Right cardiac atrium (tissue), 5 donors: ENCODE measurements around the gene CCDC178. TPM values are rescaled to one million over a fixed set of nuclear protein-coding genes. Genes with fewer than 3 reads are reported as not detected.

Experiments
- ATAC-seq, 2 donors: fragments of 200-7000 bp; cut with Tn5 transposase; one replicate each; pipeline versions ENCODE4 v1.8.0 to v1.9.1; 2020; ENCODE audit warnings: moderate library complexity in 2 of 2, mild to moderate bottlenecking in 1 of 2
- DNase-seq, 3 donors: peaks; one replicate each; pipeline ENCODE4 v3.0.0-alpha.2; 2020
- H3K27ac ChIP-seq: one replicate; pipeline ENCODE4 v1.5.1; 2013; ENCODE audit warnings: mild to moderate bottlenecking, low read length, control low read depth, moderate library complexity
- H3K27me3 ChIP-seq: one replicate; pipeline ENCODE4 v1.6.1; 2013; ENCODE audit not compliant: control insufficient read depth, insufficient read depth
- H3K4me1 ChIP-seq: one replicate; pipeline ENCODE4 v1.6.1; 2013; ENCODE audit warnings: low read length; ENCODE audit not compliant: control insufficient read depth, insufficient read depth
- H3K4me3 ChIP-seq: one replicate; pipeline ENCODE4 v1.5.1; 2013; ENCODE audit warnings: low read length, control low read depth
- H3K9me3 ChIP-seq: one replicate; pipeline ENCODE4 v1.6.1; 2013; ENCODE audit warnings: low read length; ENCODE audit not compliant: control insufficient read depth
- WGBS: extraction: QIAGEN DNeasy Blood & Tissue Kit; methylation state at CpG from one replicate; pipeline ENCODE4 v1.1.7; 2013; 5-methylcytosine and 5-hydroxymethylcytosine counted together
- intact Hi-C, 4 donors: fragments of 100-400 bp; cut with DNase I; formaldehyde crosslinking; loops; one replicate each; pipeline versions ENCODE4 v1.11.0 to v1.14.0; 2022 to 2023
- polyA plus RNA-seq: library from polyadenylated mRNA; stranded (reverse); fragments of 200-250 nt; gene quantifications from one replicate; pipeline ENCODE4 v1.2.3, GENCODE V29; 2013
- total RNA-seq, 4 donors: library from RNA; stranded (reverse); fragmentation: NEBNext Ultra II Directional; extraction: Animal tissue kit (Norgen Biotek cat#: 25700); gene quantifications; one replicate each; pipeline ENCODE4 v1.2.1, GENCODE V29; 2021
- donor health status: healthy with polysubstance abuse.
- donor health status: DM: no; HTN: yes; CAD: no.
- donor health status: DM: no; HTN: no; CAD: no.
- donor health status: DM: no; HTN: yes; CAD: no; lungs with severe emphysema.
- donor health status: DM: yes; HTN: yes; CAD: no.

CCDC178 gene
- total and polyA plus RNA-seq, 5 donors, result 0.14 to 0.41 (median 0.29) TPM; not detected in 2

- ATAC-seq, result no peak
- no peaks in the 10 kb centered on the region for H3K27me3 ChIP-seq
- no peak overlapping the region for H3K4me3 ChIP-seq
- no peaks in the 10 kb centered on the region for H3K9me3 ChIP-seq
- H3K27ac ChIP-seq, result no peak overlapping the region
- WGBS, result 65% methylated on average over 5 of the region's 5 CpGs
- intact Hi-C loops, result no loop called here
- no peaks in the 10 kb centered on the region for H3K4me1 ChIP-seq
- DNase-seq, result no peak
Observed at GRCh38 chr18:32910694-32911296, 529.7 kb downstream of the CCDC178 start.

- H3K4me3 ChIP-seq, result no peak overlapping the region
- intact Hi-C loops, result no loop called here
- ATAC-seq (no peak), DNase-seq (no peak)
- H3K27me3 ChIP-seq, result no peaks in the 10 kb centered on the region
- no peaks in the 10 kb centered on the region for H3K4me1 ChIP-seq
- H3K9me3 ChIP-seq, result no peaks in the 10 kb centered on the region
- H3K27ac ChIP-seq, result no peak overlapping the region
- WGBS, result 71% methylated on average over 5 of the region's 5 CpGs
Observed at GRCh38 chr18:32909798-32910561, 530.5 kb downstream of the CCDC178 start.

GRCh38 chr18:32908424-32908805 is 532.1 kb downstream of the CCDC178 start:
- intact Hi-C loops, result no loop called here
- H3K4me3 ChIP-seq, result no peak overlapping the region
- ATAC-seq (no peak), DNase-seq (no peak)
- no peaks in the 10 kb centered on the region for H3K9me3 ChIP-seq
- H3K27ac ChIP-seq, result no peak overlapping the region
- no peaks in the 10 kb centered on the region for H3K4me1 ChIP-seq
- no peaks in the 10 kb centered on the region for H3K27me3 ChIP-seq
- WGBS, result 82% methylated on average over 7 of the region's 7 CpGs

DNA sequence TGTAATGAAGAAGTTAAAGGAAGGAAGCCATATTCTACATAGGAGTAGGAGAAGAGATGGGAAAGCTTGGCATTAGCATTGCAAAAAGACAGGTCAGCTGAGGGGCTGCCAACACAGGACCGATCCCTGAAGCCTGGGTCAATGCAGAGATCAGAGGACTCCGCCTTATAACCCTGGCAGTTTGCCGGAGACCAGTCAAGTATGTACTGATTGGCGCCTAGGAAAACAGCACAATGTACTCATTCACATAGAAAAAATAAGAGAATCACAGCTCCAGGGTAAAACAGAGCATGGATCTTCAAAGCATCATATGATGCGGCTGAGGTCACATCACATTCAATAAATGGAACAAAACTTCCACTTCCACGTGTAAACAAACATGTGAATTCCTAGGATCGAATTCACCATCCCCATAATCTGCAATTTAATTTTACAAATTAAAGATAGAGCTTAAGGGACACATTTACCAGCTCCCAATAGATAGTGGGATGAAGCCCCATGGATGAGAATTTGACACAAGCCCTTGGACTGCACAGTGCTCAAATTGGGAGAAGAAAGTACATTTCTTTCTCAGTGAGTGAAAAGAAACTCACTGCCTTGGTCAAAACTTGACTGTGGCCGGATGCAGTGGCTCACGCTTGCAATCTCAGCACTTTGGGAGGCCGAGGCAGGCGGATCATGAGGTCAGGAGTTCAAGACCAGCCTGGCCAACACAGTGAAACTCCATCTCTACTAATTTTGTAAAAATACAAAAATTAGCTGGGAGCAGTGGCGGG is 532.7 kb downstream of the CCDC178 start:
- intact Hi-C loops, result no loop called here
- H3K4me1 ChIP-seq, result no peaks in the 10 kb centered on the region
- no peak overlapping the region for H3K4me3 ChIP-seq
- H3K27me3 ChIP-seq, result no peaks in the 10 kb centered on the region
- H3K27ac ChIP-seq, result no peak overlapping the region
- DNase-seq (no peak), ATAC-seq (no peak)
- WGBS, result 84% methylated on average over 12 of the region's 12 CpGs
- no peaks in the 10 kb centered on the region for H3K9me3 ChIP-seq

DNA sequence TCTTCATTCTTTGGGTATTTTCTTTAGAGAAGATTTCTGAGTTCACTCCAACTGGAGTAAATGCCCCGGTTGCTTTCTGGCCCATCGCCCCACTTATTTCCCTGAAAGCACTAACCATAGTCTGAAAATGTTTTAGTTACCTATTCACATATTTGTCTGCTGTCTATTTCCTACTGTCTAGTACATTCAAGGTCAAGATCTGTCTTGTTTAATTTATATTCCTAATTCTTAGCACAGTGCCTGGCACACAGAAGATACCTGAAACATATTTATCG is 533.3 kb downstream of the CCDC178 start:
- DNase-seq, result no peak
- intact Hi-C loops, result no loop called here
- H3K4me3 ChIP-seq, result no peak overlapping the region
- no peak for ATAC-seq
- H3K4me1 ChIP-seq, result no peaks in the 10 kb centered on the region
- no peak overlapping the region for H3K27ac ChIP-seq
- 87% methylated on average over 3 of the region's 3 CpGs for WGBS
- no peaks in the 10 kb centered on the region for H3K27me3 ChIP-seq
- no peaks in the 10 kb centered on the region for H3K9me3 ChIP-seq

DNA sequence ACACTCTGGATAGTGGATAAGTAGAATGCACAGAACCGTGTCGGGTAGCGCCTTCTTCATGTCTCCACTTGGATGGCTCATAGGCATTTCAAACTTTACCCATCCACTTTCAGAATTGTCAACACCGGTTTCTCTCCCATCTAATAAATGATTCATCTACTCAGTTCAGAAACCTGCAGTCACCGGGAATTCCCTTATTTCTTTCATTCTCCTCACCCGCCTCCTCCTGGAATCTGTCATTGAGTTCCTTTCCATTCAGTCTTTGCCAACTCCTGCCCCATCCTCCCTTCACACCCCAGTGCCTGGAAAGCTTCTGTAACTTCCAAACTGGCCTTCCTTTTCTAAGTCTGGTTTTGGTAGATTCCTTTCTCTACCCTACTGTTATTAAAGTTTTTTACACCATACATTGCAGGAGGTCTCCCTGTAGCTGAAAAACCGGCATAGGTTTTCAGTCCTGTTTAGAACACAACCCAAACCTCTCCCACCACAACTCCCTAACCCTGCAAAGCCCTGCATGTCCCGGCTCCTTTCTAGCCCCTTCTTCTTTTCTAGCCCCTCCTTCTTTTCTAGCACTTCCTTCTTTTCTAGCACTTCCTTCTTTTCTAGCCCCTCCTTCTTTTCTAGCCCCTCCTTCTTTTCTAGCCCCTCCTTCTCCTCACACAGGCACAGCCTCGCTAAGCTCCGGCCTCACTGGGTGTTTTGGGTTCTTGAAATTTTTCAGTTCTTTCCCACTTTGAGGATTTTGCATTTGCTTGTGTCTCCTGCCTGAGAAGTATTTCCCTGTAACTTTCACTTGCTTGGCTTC is 533.8 kb downstream of the CCDC178 start:
- no peaks in the 10 kb centered on the region for H3K4me1 ChIP-seq
- WGBS, result 88% methylated on average over 10 of the region's 10 CpGs
- H3K27ac ChIP-seq, result no peak overlapping the region
- DNase-seq (no peak), ATAC-seq (no peak)
- H3K27me3 ChIP-seq, result no peaks in the 10 kb centered on the region
- no peak overlapping the region for H3K4me3 ChIP-seq
- intact Hi-C loops, result no loop called here
- no peaks in the 10 kb centered on the region for H3K9me3 ChIP-seq

- Histone ChIP-seq H3K27ac (no peak overlapping the region), H3K27me3 (no peaks in the 10 kb centered on the region), H3K9me3 (no peaks in the 10 kb centered on the region), H3K4me3 (no peak overlapping the region), H3K4me1 (no peaks in the 10 kb centered on the region)
- 92% methylated on average over 5 of the region's 5 CpGs for WGBS
- ATAC-seq (no peak), DNase-seq (no peak)
- intact Hi-C loops, result no loop called here
Observed at GRCh38 chr18:32905651-32906050, 534.9 kb downstream of the CCDC178 start.

DNA sequence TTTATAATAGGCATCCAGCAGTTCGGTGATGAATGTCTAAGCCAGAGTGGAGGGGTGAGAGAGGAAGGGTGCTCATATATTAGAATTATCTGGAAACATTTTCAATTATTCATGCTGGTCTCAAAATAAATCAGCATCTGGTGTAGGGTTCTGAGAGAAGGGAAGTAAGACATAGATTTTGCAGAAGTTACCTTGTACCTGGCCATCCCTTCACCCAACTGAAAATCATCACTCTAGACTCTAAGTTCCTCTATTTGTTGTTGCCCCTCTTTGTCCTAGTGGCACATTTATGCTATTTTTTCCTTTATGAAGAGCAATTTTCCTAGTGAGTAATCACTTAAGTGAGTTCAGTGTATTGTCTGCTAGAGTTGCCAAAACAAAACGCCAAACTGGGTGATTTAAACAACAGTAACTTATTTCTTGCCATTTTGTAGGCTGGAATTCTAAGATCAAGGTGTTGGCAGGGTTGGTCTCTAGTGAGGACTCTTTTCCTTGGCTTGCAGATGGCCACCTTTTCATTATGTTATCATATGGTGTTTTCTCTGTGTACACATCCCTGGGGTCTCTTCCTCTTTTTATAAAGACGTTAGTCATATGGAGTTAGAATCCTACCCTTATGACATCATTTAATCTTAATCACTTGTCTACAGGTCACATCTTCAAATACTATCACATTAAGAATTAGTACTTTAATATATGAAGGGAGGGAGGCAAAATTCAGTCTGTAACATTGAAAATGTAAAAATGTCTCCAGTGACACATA is 537.8 kb downstream of the CCDC178 start:
- no peaks in the 10 kb centered on the region for H3K27me3 ChIP-seq
- H3K27ac ChIP-seq, result no peak overlapping the region
- ATAC-seq (no peak), DNase-seq (no peak)
- no peaks in the 10 kb centered on the region for H3K4me1 ChIP-seq
- H3K4me3 ChIP-seq, result no peak overlapping the region
- intact Hi-C loops, result no loop called here
- WGBS, result 77% methylated on average over 3 of the region's 3 CpGs
- no peaks in the 10 kb centered on the region for H3K9me3 ChIP-seq

DNA sequence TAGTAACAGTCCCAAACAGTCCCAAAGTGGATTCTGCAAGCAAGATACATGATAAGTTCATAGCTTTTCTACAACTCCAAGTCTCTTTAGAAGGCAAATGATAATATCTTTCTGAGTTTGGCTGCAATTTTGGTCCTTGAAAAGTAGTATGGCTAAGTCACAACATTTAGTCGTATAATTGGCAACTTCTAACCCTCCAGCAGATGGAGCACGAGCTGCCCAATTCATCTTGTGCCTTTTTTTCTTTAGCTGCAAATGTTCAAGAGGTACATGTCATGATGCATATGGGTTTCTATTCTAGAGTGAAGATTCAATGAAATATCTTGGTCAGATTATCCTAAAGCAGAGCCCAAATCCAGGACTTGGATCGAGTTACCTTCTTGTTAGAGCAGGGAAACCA is 540.7 kb downstream of the CCDC178 start:
- Histone ChIP-seq H3K9me3 (no peaks in the 10 kb centered on the region), H3K4me3 (no peak overlapping the region), H3K27ac (no peak overlapping the region), H3K4me1 (no peaks in the 10 kb centered on the region), H3K27me3 (no peaks in the 10 kb centered on the region)
- ATAC-seq, result no peak
- intact Hi-C loops, result no loop called here
- no peak for DNase-seq
- 59% methylated on average over 3 of the region's 3 CpGs for WGBS

DNA sequence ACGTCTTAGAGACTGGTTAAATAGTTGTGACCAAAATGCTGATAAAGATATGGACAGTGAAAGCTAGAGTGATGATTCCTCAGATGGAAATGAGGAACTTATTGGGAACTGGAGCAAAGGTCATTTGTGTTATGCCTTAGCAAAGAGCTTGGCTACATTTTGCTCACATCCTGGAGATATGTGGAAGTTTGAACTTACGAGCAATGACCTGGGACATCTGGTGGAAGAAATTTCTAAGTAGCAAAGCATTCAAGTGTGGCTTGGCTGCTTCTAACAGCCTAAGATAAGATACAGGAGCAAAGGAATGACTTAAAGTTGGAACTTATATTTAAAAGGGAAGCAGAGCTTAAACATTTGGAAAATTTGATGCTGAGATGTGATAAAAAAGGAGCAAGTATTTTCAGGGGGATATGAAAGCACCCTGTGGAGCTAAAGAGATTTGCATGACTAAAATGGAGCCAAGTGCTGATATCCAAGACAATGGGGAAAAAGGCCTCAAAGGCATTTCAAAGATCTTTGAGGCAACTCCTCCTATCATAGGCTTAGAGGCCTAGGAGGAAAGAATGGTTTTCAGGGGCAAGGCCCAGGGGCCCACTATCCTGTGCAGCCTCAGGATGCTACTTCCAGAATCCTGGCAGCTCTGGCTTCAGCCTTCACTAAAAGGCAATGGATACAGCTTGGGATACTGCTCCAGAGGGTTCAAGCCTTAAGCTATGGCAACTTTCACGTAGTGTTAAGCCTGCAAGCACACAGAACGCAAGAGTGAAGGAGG is 543.6 kb downstream of the CCDC178 start:
- Histone ChIP-seq H3K27ac (no peak overlapping the region), H3K9me3 (no peaks in the 10 kb centered on the region), H3K4me3 (no peak overlapping the region), H3K4me1 (no peaks in the 10 kb centered on the region), H3K27me3 (no peaks in the 10 kb centered on the region)
- intact Hi-C loops, result no loop called here
- DNase-seq (no peak), ATAC-seq (no peak)
- WGBS, result 48% methylated on average over 4 of the region's 4 CpGs
